ENCODE measurements around the gene CLCNKA.
"Not testable (repeated sequence)": the region's sequence is repeated elsewhere in the genome, so short reads cannot be mapped to it uniquely, and the experiment has no call there.

DNA sequence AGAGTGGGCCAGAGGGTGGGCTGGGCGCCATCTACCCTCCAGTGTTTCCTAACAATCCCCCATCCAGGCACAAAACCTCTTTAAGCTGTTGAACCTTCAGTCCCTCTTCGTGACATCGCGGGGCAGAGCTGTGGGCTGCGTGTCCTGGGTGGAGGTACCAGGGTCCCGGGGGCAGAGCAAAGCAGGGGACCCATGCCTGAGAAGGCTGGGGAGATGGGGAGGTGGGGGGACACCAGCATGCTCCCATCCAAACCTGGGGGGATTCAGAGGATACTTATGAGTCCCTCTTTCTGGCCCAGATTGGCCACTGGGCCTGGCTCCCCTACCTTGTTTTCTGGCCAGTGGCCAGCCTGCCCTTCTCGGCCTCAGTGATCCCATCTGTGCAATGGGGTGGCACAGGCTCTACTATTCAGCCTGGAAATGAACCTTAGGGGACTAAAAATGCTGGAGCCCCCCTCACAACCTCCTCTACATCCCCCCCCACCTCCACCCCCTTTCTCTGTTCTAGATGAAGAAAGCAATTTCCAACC lies 11.3 kb downstream of the CLCNKA start:
- TF ChIP-seq, protein P1, sequence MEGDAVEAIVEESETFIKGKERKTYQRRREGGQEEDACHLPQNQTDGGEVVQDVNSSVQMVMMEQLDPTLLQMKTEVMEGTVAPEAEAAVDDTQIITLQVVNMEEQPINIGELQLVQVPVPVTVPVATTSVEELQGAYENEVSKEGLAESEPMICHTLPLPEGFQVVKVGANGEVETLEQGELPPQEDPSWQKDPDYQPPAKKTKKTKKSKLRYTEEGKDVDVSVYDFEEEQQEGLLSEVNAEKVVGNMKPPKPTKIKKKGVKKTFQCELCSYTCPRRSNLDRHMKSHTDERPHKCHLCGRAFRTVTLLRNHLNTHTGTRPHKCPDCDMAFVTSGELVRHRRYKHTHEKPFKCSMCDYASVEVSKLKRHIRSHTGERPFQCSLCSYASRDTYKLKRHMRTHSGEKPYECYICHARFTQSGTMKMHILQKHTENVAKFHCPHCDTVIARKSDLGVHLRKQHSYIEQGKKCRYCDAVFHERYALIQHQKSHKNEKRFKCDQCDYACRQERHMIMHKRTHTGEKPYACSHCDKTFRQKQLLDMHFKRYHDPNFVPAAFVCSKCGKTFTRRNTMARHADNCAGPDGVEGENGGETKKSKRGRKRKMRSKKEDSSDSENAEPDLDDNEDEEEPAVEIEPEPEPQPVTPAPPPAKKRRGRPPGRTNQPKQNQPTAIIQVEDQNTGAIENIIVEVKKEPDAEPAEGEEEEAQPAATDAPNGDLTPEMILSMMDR (IDR thresholded peaks at IDR 0.05): not testable (repeated sequence)
- not testable (repeated sequence) for TF ChIP-seq POLR2A (IDR thresholded peaks at IDR 0.05)

Data from body of pancreas (tissue), 4 donors.